IMR-90 (cell line): Measurements from ENCODE around the gene STAMBPL1.

ENCODE experiments used
- BHLHE40 ChIP-seq: fragments of 150-350 bp; IDR thresholded peaks from 2 replicates; pipeline ENCODE4 v1.6.1; 2016; ENCODE audit warnings: mild to moderate bottlenecking, low read depth, low read length
- CEBPB ChIP-seq: IDR thresholded peaks from 2 replicates; pipeline ENCODE4 v1.6.1; 2012; ENCODE audit warnings: low read depth, low read length, improper control_type of control experiment
- CHD1 ChIP-seq: IDR thresholded peaks from 2 replicates; pipeline ENCODE4 v1.6.1; 2012; ENCODE audit warnings: low read depth, low read length, improper control_type of control experiment
- CTCF ChIP-seq: conservative IDR thresholded peaks from 2 replicates; pipeline ENCODE4 v1.5.1; 2012; ENCODE audit warnings: mild to moderate bottlenecking, low read depth, low read length, improper control_type of control experiment
- MAFK ChIP-seq: IDR thresholded peaks from 2 replicates; pipeline ENCODE4 v1.6.1; 2012; ENCODE audit warnings: low read depth, low read length, improper control_type of control experiment
- MAZ ChIP-seq: IDR thresholded peaks from 2 replicates; pipeline ENCODE4 v1.6.1; 2012; ENCODE audit warnings: low read depth, mild to moderate bottlenecking, low read length, improper control_type of control experiment, moderate library complexity, borderline replicate concordance
- MXI1 ChIP-seq: IDR thresholded peaks from 2 replicates; pipeline ENCODE4 v1.6.1; 2012; ENCODE audit warnings: low read depth, mild to moderate bottlenecking, low read length, moderate library complexity, borderline replicate concordance
- POLR2A ChIP-seq: IDR thresholded peaks from 2 replicates; pipeline ENCODE4 v1.6.1; 2012; ENCODE audit warnings: mild to moderate bottlenecking, low read depth, low read length
- RCOR1 ChIP-seq: IDR thresholded peaks from 2 replicates; pipeline ENCODE4 v1.6.1; 2012; ENCODE audit warnings: mild to moderate bottlenecking, low read length, improper control_type of control experiment; ENCODE audit not compliant: insufficient replicate concordance
- SMC3 ChIP-seq: fragments of 150-350 bp; IDR thresholded peaks from 2 replicates; pipeline ENCODE4 v1.6.1; 2016; ENCODE audit warnings: low read depth, mild to moderate bottlenecking, antibody characterized with exemption, low read length, moderate library complexity
- TF ChIP-seq, protein P1 (sequence below): fragments of 150-350 bp; IDR thresholded peaks from 2 replicates; pipeline ENCODE4 v1.6.1; 2017; ENCODE audit warnings: mild to moderate bottlenecking, antibody characterized with exemption, low read length, low read depth

- no peak for TF ChIP-seq CTCF
- TF ChIP-seq POLR2A: no peak
- TF ChIP-seq CEBPB: no peak
- TF ChIP-seq SMC3: no peak
- no peak for TF ChIP-seq RCOR1
- TF ChIP-seq, protein P1, sequence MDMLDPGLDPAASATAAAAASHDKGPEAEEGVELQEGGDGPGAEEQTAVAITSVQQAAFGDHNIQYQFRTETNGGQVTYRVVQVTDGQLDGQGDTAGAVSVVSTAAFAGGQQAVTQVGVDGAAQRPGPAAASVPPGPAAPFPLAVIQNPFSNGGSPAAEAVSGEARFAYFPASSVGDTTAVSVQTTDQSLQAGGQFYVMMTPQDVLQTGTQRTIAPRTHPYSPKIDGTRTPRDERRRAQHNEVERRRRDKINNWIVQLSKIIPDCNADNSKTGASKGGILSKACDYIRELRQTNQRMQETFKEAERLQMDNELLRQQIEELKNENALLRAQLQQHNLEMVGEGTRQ: no peak
- TF ChIP-seq BHLHE40: no peak
- TF ChIP-seq MXI1: no peak
- no peak for TF ChIP-seq CHD1
- TF ChIP-seq MAFK: no peak
- no peak for TF ChIP-seq MAZ
These were observed 26.7 kb upstream of the STAMBPL1 start for GRCh38 chr10:88853155-88853881.
